ENCODE results near the gene CBL. TPM values are rescaled to one million over a fixed set of nuclear protein-coding genes. Genes with fewer than 3 reads are reported as not detected.
"Not testable (repeated sequence)": the region's sequence is repeated elsewhere in the genome, so short reads cannot be mapped to it uniquely, and the experiment has no call there.

Gene CBL
- polyA plus RNA-seq, 2 of the 4 experiments (the other 2 are of a cell fraction) = 6.0 to 14.1 TPM

- CTCF ChIA-PET = interaction anchor here (0.6 to 0.8 kb wide), 2 partner anchors 23 to 121 kb away, joined by 3 read pairs; no protein-coding TSS in a partner anchor
- FAIRE-seq = no peak
- DNase-seq (ENCODE audit: low read depth in 1 of 2, low spot score in 1 of 2) = no peak
- H3K9me3 ChIP-seq = no peaks in the 10 kb centered on the region
- 95% methylated on average over 5 of the region's 5 CpGs for WGBS (ENCODE audit: missing lambda C conversion rate)
- POLR2A ChIA-PET = no interaction called here
- no peak for ATAC-seq
- H3K4me2 ChIP-seq = peak overlapping the region; percentile 33; the same call in 2 of the 3 replicates
- peaks cover 24% of the 10 kb centered on the region for H3K4me1 ChIP-seq
- no peak overlapping the region for H3K4me3 ChIP-seq
- H3K27ac ChIP-seq = no peak overlapping the region
- TF ChIP-seq HEYL (CRISPR knock-in tag; IDR thresholded peaks at IDR 0.05) = no peak
- no peak for TF ChIP-seq CEBPB (IDR thresholded peaks at IDR 0.05)
- no peak for TF ChIP-seq FOSL2 (IDR thresholded peaks at IDR 0.05)
- no peak for TF ChIP-seq FOSL2 (CRISPR knock-in tag; IDR thresholded peaks at IDR 0.05)
- TF ChIP-seq ZC3H11A (IDR thresholded peaks at IDR 0.05) = no peak
Observed at GRCh38 chr11:119222891-119223290, 16.8 kb downstream of the CBL start.

- ChIA-PET POLR2A (no interaction called here), CTCF (interaction anchor here (0.8 kb wide), 1 partner anchor 24 kb away, joined by 3 read pairs; no protein-coding TSS in a partner anchor)
- TF ChIP-seq MAFK (IDR thresholded peaks at IDR 0.05; ENCODE audit: partially characterized antibody) = no peak
- no peak overlapping the region for H3K27ac ChIP-seq
- no peak for ATAC-seq
- H3K4me2 ChIP-seq = no peak overlapping the region
- H3K4me3 ChIP-seq = no peak overlapping the region
- FAIRE-seq = no peak
- no peaks in the 10 kb centered on the region for H3K9me3 ChIP-seq
- WGBS (ENCODE audit: missing lambda C conversion rate) = 100% methylated on average over 1 of the region's 1 CpG
- H3K4me1 ChIP-seq = peaks cover 14% of the 10 kb centered on the region
- DNase-seq (ENCODE audit: low read depth in 1 of 2, low spot score in 1 of 2) = no peak
Observed at GRCh38 chr11:119223856-119224255, 17.7 kb downstream of the CBL start.

- ATAC-seq; H3K9me3 ChIP-seq; FAIRE-seq; DNase-seq (ENCODE audit: low read depth in 1 of 2, low spot score in 1 of 2); H3K27ac ChIP-seq; H3K4me1 ChIP-seq; H3K4me3 ChIP-seq; H3K4me2 ChIP-seq: not testable (repeated sequence)
- ChIA-PET CTCF (interaction anchor here (0.6 kb wide), 2 partner anchors 57 to 149 kb away, joined by 3 to 6 read pairs; no protein-coding TSS in a partner anchor), POLR2A (interaction anchor here (0.6 kb wide), 1 partner anchor 143 kb away, joined by 5 read pairs; no protein-coding TSS in a partner anchor)
- 92% methylated on average over 8 of the region's 9 CpGs for WGBS (ENCODE audit: missing lambda C conversion rate)
Observed at GRCh38 chr11:119228535-119229287, 22.6 kb downstream of the CBL start.

GRCh38 chr11:119229288-119229672 lies 23.1 kb downstream of the CBL start:
- H3K4me1 ChIP-seq = 0 out of 3 replicates have a peak, but pooled peaks cover 4% of the 10 kb centered on the region
- H3K4me3 ChIP-seq = no peak overlapping the region
- ATAC-seq (no peak), DNase-seq (ENCODE audit: low read depth in 1 of 2, low spot score in 1 of 2) (no peak), FAIRE-seq (no peak)
- no peak for TF ChIP-seq ZSCAN20 (CRISPR knock-in tag; IDR thresholded peaks at IDR 0.05)
- no peak for TF ChIP-seq KDM5A (IDR thresholded peaks at IDR 0.05)
- no peak for TF ChIP-seq BHLHE40 (IDR thresholded peaks at IDR 0.05; ENCODE audit: low read depth, low read length)
- no peak for TF ChIP-seq TFCP2L1 (CRISPR knock-in tag; IDR thresholded peaks at IDR 0.05)
- TF ChIP-seq HOXB5 (CRISPR knock-in tag; IDR thresholded peaks at IDR 0.05) = no peak
- no peak for TF ChIP-seq POLR2AphosphoS2 (conservative IDR thresholded peaks at IDR 0.05; ENCODE audit: low read length)
- TF ChIP-seq SREBF2 (IDR thresholded peaks at IDR 0.05) = no peak
- TF ChIP-seq POLR2A (IDR thresholded peaks at IDR 0.05; ENCODE audit: low read length) = no peak
- no peak for TF ChIP-seq NFE2L2 (conservative IDR thresholded peaks at IDR 0.05; ENCODE audit: low read length)
- no peak for TF ChIP-seq HMGXB4 (CRISPR knock-in tag; IDR thresholded peaks at IDR 0.05; ENCODE audit: borderline replicate concordance)
- TF ChIP-seq RARB (CRISPR knock-in tag; IDR thresholded peaks at IDR 0.05) = no peak
- TF ChIP-seq EP300 (IDR thresholded peaks at IDR 0.05) = no peak
- no peak for TF ChIP-seq MYC (IDR thresholded peaks at IDR 0.05; ENCODE audit: borderline replicate concordance, low read length)
- TF ChIP-seq HOXB13 (CRISPR knock-in tag; IDR thresholded peaks at IDR 0.05; ENCODE audit: low read depth) = no peak
- no peak for TF ChIP-seq JUNB (IDR thresholded peaks at IDR 0.05)
- no peak overlapping the region for H3K4me2 ChIP-seq
- 84% methylated on average over 3 of the region's 3 CpGs for WGBS (ENCODE audit: missing lambda C conversion rate)
- ChIA-PET POLR2A (interaction anchor here (0.6 kb wide), 1 partner anchor 144 kb away, joined by 5 read pairs; no protein-coding TSS in a partner anchor), CTCF (interaction anchor here (0.6 kb wide), 2 partner anchors 56 to 149 kb away, joined by 3 to 6 read pairs; no protein-coding TSS in a partner anchor)
- H3K9me3 ChIP-seq = no peaks in the 10 kb centered on the region
- H3K27ac ChIP-seq = no peak overlapping the region

Measured in A549 (cell line).